Left ventricle myocardium inferior (tissue), 1 donor: ENCODE data around the gene ELP5. TPM values are rescaled to one million over a fixed set of nuclear protein-coding genes. Genes with fewer than 3 reads are reported as not detected.

Experiments used
- DNase-seq: peaks from one replicate; pipeline ENCODE4 v3.0.0-alpha.2; 2020
- H3K27ac ChIP-seq: fragments of 200-600 bp; replicated peaks from 2 replicates; pipeline ENCODE4 v1.8.0; 2021
- H3K27me3 ChIP-seq: fragments of 200-600 bp; 2 replicates; pipeline ENCODE4 v1.8.0; 2021; ENCODE audit warnings: low read depth
- H3K36me3 ChIP-seq: fragments of 200-600 bp; 2 replicates; pipeline ENCODE4 v1.8.0; 2021
- H3K4me1 ChIP-seq: fragments of 200-600 bp; 2 replicates; pipeline ENCODE4 v1.8.0; 2021
- H3K4me3 ChIP-seq: fragments of 200-600 bp; 2 replicates; pipeline ENCODE4 v1.8.0; 2021; ENCODE audit warnings: mild to moderate bottlenecking, moderate library complexity
- H3K9me3 ChIP-seq: fragments of 200-600 bp; replicated peaks from 2 replicates; pipeline ENCODE4 v1.8.0; 2021
- CTCF ChIP-seq: fragments of 200-600 bp; IDR thresholded peaks from 2 replicates; pipeline ENCODE4 v1.8.0; 2021; ENCODE audit warnings: antibody characterized with exemption, mild to moderate bottlenecking, borderline replicate concordance
- intact Hi-C: fragments of 100-400 bp; cut with micrococcal nuclease; formaldehyde crosslinking; loops from one replicate; pipeline ENCODE4 v1.11.0; 2022
- total RNA-seq: library from RNA; stranded (reverse); fragmentation: NEBNext Ultra II Directional; extraction: Animal tissue kit (Norgen Biotek cat#: 25700); gene quantifications from one replicate; pipeline ENCODE4 v1.2.1, GENCODE V29; 2021
- donor health status: DM: no; HTN: yes; CAD: no; lungs with severe emphysema.

The ELP5 gene
- total RNA-seq, 1 donor from 2014 or later, result 62.5 TPM

GRCh38 chr17:7281074-7281952, 29.3 kb downstream of the ELP5 start, which contains the start of gene SLC2A4:
TSS of gene SLC2A4 (plus strand) at chr17:7281718. CDS start at chr17:7281935, 217 bp downstream.
- DNase-seq, result peak; percentile 94
- TF ChIP-seq CTCF, result no peak
- intact Hi-C loops, result no loop called here
- Histone ChIP-seq H3K27ac (peak within 1 kb of the TSS; percentile 95), H3K36me3 (peaks cover 29% of the 10 kb centered on the region), H3K27me3 (peaks cover 38% of the 10 kb centered on the region), H3K4me1 (peaks cover 61% of the 10 kb centered on the region), H3K4me3 (peak within 1 kb of the TSS; percentile 76), H3K9me3 (no peaks in the 10 kb centered on the region)

- Histone ChIP-seq H3K27me3 (peaks cover 40% of the 10 kb centered on the region), H3K9me3 (no peaks in the 10 kb centered on the region), H3K4me3 (peak overlapping the region; percentile 76), H3K36me3 (peaks cover 34% of the 10 kb centered on the region), H3K4me1 (peaks cover 61% of the 10 kb centered on the region), H3K27ac (peak overlapping the region; percentile 95)
- DNase-seq, result peak; percentile 87
- intact Hi-C loops, result no loop called here
- TF ChIP-seq CTCF, result no peak
Measured at GRCh38 chr17:7281953-7282751, 30.1 kb downstream of the ELP5 start.

- peaks cover 63% of the 10 kb centered on the region for H3K4me1 ChIP-seq
- peak; percentile 23 for TF ChIP-seq CTCF
- no peak for DNase-seq
- H3K36me3 ChIP-seq, result peaks cover 34% of the 10 kb centered on the region
- H3K27ac ChIP-seq, result peak overlapping the region; percentile 95
- peaks cover 47% of the 10 kb centered on the region for H3K27me3 ChIP-seq
- intact Hi-C loops, result no loop called here
- peak overlapping the region; percentile 76 for H3K4me3 ChIP-seq
- H3K9me3 ChIP-seq, result no peaks in the 10 kb centered on the region
Measured at GRCh38 chr17:7282752-7283321, 30.8 kb downstream of the ELP5 start.

- DNase-seq, result no peak
- Histone ChIP-seq H3K4me1 (peaks cover 68% of the 10 kb centered on the region), H3K4me3 (peak overlapping the region; percentile 76), H3K9me3 (no peaks in the 10 kb centered on the region), H3K27ac (peak overlapping the region; percentile 95), H3K36me3 (peaks cover 34% of the 10 kb centered on the region), H3K27me3 (peaks cover 49% of the 10 kb centered on the region)
- TF ChIP-seq CTCF, result no peak
- intact Hi-C loops, result no loop called here
Measured at GRCh38 chr17:7283471-7284216, 31.6 kb downstream of the ELP5 start.

GRCh38 chr17:7284911-7285310, 32.9 kb downstream of the ELP5 start:
- Histone ChIP-seq H3K4me1 (peaks cover 71% of the 10 kb centered on the region), H3K4me3 (no peak overlapping the region), H3K27ac (peak overlapping the region; percentile 95), H3K36me3 (peaks cover 34% of the 10 kb centered on the region), H3K27me3 (peaks cover 56% of the 10 kb centered on the region), H3K9me3 (no peaks in the 10 kb centered on the region)
- TF ChIP-seq CTCF, result no peak
- intact Hi-C loops, result no loop called here
- no peak for DNase-seq
